Activated T-cell treated with anti-CD3 and anti-CD28 coated beads for 4 hours (primary cell): ENCODE measurements around the gene TFPT.
A peak's percentile ranks its signal among the peaks of the same experiment; 100 is the strongest.
"Not testable (repeated sequence)": the region's sequence is repeated elsewhere in the genome, so short reads cannot be mapped to it uniquely, and the experiment has no call there.

Source experiments
- DNase-seq: peaks from one replicate; pipeline ENCODE4 v3.0.0-alpha.2; 2020

Gene TFPT

GRCh38 chr19:54114340-54115108 lies 933 bp downstream of the TFPT start:
- DNase-seq = peak; percentile 23

GRCh38 chr19:54109651-54110050 lies 5.8 kb downstream of the TFPT start:
- no peak for DNase-seq

- DNase-seq = no peak
Measured at GRCh38 chr19:54108496-54108895, 7.0 kb downstream of the TFPT start.

- no peak for DNase-seq
Measured at GRCh38 chr19:54107876-54108490, 7.5 kb downstream of the TFPT start.

- no peak for DNase-seq
Measured at GRCh38 chr19:54106716-54107115, 8.7 kb downstream of the TFPT start.

GRCh38 chr19:54105796-54106195 lies 9.7 kb downstream of the TFPT start:
- DNase-seq = no peak

GRCh38 chr19:54104998-54105715 lies 10.3 kb downstream of the TFPT start:
- no peak for DNase-seq

GRCh38 chr19:54102421-54103169 lies 12.9 kb downstream of the TFPT start, which contains the start of gene NDUFA3:
TSS of gene NDUFA3 (plus strand) at chr19:54102855. CDS start at chr19:54102879, 24 bp downstream.
- peak; percentile 94 for DNase-seq

- no peak for DNase-seq
Measured at GRCh38 chr19:54100561-54100960, 14.9 kb downstream of the TFPT start, which contains the start of gene OSCAR. TSS of gene OSCAR (minus strand) at chr19:54100803. CDS start at chr19:54100792, 11 bp downstream.

- DNase-seq = not testable (repeated sequence)
Measured at GRCh38 chr19:54099903-54100255, 15.6 kb downstream of the TFPT start.

- DNase-seq = no peak
Measured at GRCh38 chr19:54099190-54099902, 16.1 kb downstream of the TFPT start.

- no peak for DNase-seq
Measured at GRCh38 chr19:54096617-54097106, 18.8 kb downstream of the TFPT start.

GRCh38 chr19:54095859-54096616 lies 19.4 kb downstream of the TFPT start:
- DNase-seq = not testable (repeated sequence)

- DNase-seq = no peak
Measured at GRCh38 chr19:54095136-54095858, 20.2 kb downstream of the TFPT start.

- DNase-seq = no peak
Measured at GRCh38 chr19:54094426-54095000, 20.9 kb downstream of the TFPT start.

GRCh38 chr19:54084410-54084809 lies 31.0 kb downstream of the TFPT start:
- DNase-seq = no peak

GRCh38 chr19:54081032-54081431 lies 34.4 kb downstream of the TFPT start, which contains the start of gene TARM1:
TSS of gene TARM1 (minus strand) at chr19:54081365. CDS start at chr19:54081340, 25 bp downstream.
- no peak for DNase-seq

- DNase-seq = no peak
Measured at GRCh38 chr19:54077334-54077733, 38.1 kb downstream of the TFPT start.

GRCh38 chr19:54074851-54075250 lies 40.6 kb downstream of the TFPT start:
- no peak for DNase-seq

- no peak for DNase-seq
Measured at GRCh38 chr19:54073829-54074228, 41.6 kb downstream of the TFPT start.
